ENCODE data around the gene PRXL2A. TPM values are rescaled to one million over a fixed set of nuclear protein-coding genes. Genes with fewer than 3 reads are reported as not detected.

The PRXL2A gene
- total RNA-seq, 2 donors from 2014 or later: 101 to 127 TPM

DNA sequence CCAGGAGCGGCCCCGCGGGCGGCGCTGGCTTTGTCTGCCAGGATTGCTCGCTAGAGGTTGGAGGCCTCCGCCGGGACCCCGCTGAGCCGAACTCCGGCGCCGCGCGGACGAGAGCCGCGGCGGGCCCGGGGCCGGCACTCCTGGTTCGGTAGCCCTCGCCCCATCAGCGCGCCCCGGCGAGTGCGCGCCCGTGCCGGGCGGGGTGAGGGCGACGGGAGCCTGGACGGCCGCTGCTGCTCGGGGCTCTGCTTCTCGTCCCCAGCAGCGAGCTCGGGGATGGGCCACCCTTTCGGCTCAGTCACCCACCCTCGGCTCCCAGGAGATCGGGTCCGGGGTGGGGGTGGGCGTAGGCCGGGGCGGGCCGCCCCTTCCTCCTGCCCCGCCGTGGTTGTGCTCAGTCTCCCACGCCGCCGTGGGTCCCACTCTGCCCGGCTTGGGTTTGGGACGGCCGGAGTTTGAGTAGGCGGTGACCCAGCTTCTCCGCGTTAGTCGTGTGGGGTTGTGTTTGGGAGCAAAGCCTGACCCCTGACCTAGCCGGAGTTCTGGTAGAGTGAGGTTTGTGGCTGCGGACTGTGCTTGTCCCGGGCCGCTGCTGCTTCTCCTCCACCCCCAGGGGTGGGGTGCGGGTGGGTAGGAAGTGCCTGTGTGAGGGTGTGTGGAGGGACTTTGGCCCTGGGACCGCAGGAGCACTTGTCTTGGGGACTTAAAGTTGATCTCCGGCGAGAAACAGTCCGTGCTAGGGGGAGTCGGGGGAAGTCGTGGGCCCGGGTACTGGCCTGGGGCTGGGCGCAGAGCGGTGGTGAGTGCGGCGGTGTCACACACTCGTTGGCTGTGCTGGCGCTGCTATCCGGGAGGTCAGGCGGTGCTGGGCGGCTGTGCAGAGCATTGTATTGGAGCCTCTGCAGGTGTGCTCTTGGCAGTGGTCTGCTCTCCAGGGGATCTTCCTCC is 46.4 kb downstream of the PRXL2A start:
- Mint-ChIP-seq H3K4me3 (no peak overlapping the region), H3K9me3 (no peaks in the 10 kb centered on the region), H3K4me1 (peaks cover 37% of the 10 kb centered on the region), H3K27me3 (ENCODE audit: insufficient read depth) (no peaks in the 10 kb centered on the region), H3K27ac (peak overlapping the region; percentile 90), H3K36me3 (ENCODE audit: low read depth) (peaks cover 6% of the 10 kb centered on the region)
- H3K36me3 ChIP-seq (ENCODE audit: control insufficient read depth, insufficient read depth, low read length): peaks cover 6% of the 10 kb centered on the region
- H3K9me3 ChIP-seq (ENCODE audit: control insufficient read depth, low read length): no peaks in the 10 kb centered on the region
- TF ChIP-seq, protein P1, sequence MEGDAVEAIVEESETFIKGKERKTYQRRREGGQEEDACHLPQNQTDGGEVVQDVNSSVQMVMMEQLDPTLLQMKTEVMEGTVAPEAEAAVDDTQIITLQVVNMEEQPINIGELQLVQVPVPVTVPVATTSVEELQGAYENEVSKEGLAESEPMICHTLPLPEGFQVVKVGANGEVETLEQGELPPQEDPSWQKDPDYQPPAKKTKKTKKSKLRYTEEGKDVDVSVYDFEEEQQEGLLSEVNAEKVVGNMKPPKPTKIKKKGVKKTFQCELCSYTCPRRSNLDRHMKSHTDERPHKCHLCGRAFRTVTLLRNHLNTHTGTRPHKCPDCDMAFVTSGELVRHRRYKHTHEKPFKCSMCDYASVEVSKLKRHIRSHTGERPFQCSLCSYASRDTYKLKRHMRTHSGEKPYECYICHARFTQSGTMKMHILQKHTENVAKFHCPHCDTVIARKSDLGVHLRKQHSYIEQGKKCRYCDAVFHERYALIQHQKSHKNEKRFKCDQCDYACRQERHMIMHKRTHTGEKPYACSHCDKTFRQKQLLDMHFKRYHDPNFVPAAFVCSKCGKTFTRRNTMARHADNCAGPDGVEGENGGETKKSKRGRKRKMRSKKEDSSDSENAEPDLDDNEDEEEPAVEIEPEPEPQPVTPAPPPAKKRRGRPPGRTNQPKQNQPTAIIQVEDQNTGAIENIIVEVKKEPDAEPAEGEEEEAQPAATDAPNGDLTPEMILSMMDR (conservative IDR thresholded peaks at IDR 0.05): no peak
- peaks cover 11% of the 10 kb centered on the region for H3K4me1 ChIP-seq (ENCODE audit: control insufficient read depth, insufficient read depth, low read length)
- peak overlapping the region; percentile 91 for H3K9ac ChIP-seq (ENCODE audit: extremely low read depth, low read length, poor library complexity, severe bottlenecking)
- H3K27me3 ChIP-seq (ENCODE audit: control insufficient read depth, insufficient read depth, low read length, poor library complexity, severe bottlenecking): no peaks in the 10 kb centered on the region
- 0% methylated on average over 18 to 81 of the region's 81 CpGs for WGBS, 2 experiments (ENCODE audit: insufficient coverage in 1 of 2, insufficient read length in 1 of 2)
- H3K27ac ChIP-seq (ENCODE audit: low read depth, low read length): peak overlapping the region; percentile 92
- DNase-seq: peak; percentile 77
- H3K4me3 ChIP-seq (ENCODE audit: low read length): peak overlapping the region; percentile 86

DNA sequence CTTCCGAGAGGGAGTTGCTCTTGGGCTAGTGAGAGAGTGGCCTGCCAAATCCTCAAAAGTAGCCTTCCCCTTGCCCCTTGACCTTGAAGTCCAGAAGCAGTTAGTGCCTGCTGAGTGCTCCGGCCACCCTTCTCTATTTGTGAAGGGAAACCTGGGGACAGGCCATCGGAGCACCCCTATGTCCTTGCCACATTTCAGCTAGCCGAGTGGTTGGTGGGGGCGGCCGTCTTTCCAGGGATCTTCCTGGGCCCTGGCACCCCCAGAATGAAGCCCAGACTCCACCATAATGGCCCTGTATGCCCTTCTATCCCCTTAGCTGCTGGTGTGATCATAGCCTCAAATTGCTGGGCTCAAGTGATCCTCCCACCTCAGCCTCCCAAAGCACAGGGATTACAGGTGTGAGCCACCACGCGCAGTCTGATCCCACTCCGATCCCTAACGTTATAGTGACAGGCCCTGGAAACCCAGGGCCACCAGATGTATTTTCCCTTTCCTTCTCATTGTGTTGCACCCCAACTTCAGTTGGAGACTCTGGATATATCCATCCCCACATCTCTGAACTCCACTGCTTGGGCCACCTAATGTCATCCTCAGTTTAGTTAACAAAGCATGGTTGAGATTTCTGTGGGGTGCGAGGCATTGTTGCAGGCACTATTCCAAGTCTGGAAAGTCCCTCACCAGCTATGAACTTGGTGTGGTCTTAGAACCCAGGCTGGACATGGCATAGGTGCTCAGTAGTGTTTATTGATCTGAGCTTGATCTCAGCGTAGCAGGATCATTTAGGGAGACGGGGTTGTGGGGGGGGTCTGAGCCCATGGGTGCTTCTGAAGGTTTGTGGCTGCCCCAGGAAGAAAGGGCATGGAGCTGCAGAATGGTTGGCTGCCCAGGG is 47.4 kb downstream of the PRXL2A start:
- DNase-seq: no peak
- Histone ChIP-seq H3K36me3 (ENCODE audit: control insufficient read depth, insufficient read depth, low read length) (peaks cover 6% of the 10 kb centered on the region), H3K9ac (ENCODE audit: extremely low read depth, low read length, poor library complexity, severe bottlenecking) (peak overlapping the region; percentile 91), H3K27ac (ENCODE audit: low read depth, low read length) (no peak overlapping the region), H3K27me3 (ENCODE audit: control insufficient read depth, insufficient read depth, low read length, poor library complexity, severe bottlenecking) (no peaks in the 10 kb centered on the region), H3K4me3 (ENCODE audit: low read length) (peak overlapping the region; percentile 86), H3K9me3 (ENCODE audit: control insufficient read depth, low read length) (no peaks in the 10 kb centered on the region), H3K4me1 (ENCODE audit: control insufficient read depth, insufficient read depth, low read length) (peaks cover 13% of the 10 kb centered on the region)
- Mint-ChIP-seq H3K27ac (peak overlapping the region; percentile 90), H3K4me3 (no peak overlapping the region), H3K4me1 (peaks cover 46% of the 10 kb centered on the region), H3K9me3 (no peaks in the 10 kb centered on the region), H3K36me3 (ENCODE audit: low read depth) (peaks cover 6% of the 10 kb centered on the region), H3K27me3 (ENCODE audit: insufficient read depth) (no peaks in the 10 kb centered on the region)
- TF ChIP-seq, protein P1 (conservative IDR thresholded peaks at IDR 0.05): no peak
- 77 to 81% methylated on average over 9 to 13 of the region's 13 CpGs for WGBS, 2 experiments (ENCODE audit: insufficient coverage in 1 of 2, insufficient read length in 1 of 2)

DNA sequence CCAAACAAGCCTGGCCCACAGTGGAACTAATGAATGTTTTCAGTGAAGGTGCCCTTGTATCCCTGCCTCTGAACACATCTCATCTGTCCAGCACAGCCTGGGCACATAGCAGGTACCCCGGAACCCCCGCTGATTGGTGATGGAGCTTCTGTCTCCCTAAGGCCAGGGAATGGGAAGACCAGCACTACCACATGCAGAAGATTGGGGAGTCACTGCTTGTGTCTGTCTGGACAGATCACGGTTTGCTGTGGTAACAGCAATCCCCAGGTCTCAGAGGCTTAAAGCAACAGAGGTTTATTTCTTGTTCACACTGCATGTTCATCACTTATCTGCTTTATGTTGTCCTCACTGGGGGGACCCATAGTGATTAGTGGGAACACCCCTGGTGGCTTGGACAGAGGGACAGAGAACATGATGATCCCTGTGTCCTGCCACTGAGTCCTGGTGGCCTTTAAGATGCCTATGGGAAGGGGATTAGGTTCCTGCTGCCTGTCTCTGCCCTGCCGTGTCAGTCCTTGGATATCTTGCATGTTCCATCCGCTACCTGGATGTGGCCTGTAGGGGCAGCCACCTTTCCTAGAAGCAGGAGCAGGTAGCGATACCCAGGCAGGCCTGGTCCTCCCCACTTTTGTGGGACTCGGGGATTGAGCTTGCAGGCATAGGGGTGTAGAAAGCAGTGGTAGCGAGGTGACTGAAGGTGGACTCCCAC is 49.4 kb downstream of the PRXL2A start:
- peaks cover 15% of the 10 kb centered on the region for H3K4me1 ChIP-seq (ENCODE audit: control insufficient read depth, insufficient read depth, low read length)
- Mint-ChIP-seq H3K4me1 (peaks cover 64% of the 10 kb centered on the region), H3K36me3 (ENCODE audit: low read depth) (peaks cover 14% of the 10 kb centered on the region), H3K27me3 (ENCODE audit: insufficient read depth) (no peaks in the 10 kb centered on the region), H3K9me3 (no peaks in the 10 kb centered on the region), H3K27ac (peak overlapping the region; percentile 84), H3K4me3 (peak overlapping the region; percentile 14)
- H3K9ac ChIP-seq (ENCODE audit: extremely low read depth, low read length, poor library complexity, severe bottlenecking): no peak overlapping the region
- H3K27me3 ChIP-seq (ENCODE audit: control insufficient read depth, insufficient read depth, low read length, poor library complexity, severe bottlenecking): no peaks in the 10 kb centered on the region
- no peak overlapping the region for H3K27ac ChIP-seq (ENCODE audit: low read depth, low read length)
- TF ChIP-seq, protein P1 (conservative IDR thresholded peaks at IDR 0.05): peak; percentile 70
- H3K9me3 ChIP-seq (ENCODE audit: control insufficient read depth, low read length): no peaks in the 10 kb centered on the region
- H3K36me3 ChIP-seq (ENCODE audit: control insufficient read depth, insufficient read depth, low read length): peaks cover 6% of the 10 kb centered on the region
- peak; percentile 87 for DNase-seq
- no peak overlapping the region for H3K4me3 ChIP-seq (ENCODE audit: low read length)
- 90 to 94% methylated on average over 6 to 8 of the region's 8 CpGs for WGBS, 2 experiments (ENCODE audit: insufficient coverage in 1 of 2, insufficient read length in 1 of 2)
